Gastrocnemius medialis (tissue), 4 donors: Measurements from ENCODE around the gene KIRREL1. TPM values are rescaled to one million over a fixed set of nuclear protein-coding genes. Genes with fewer than 3 reads are reported as not detected.

Source experiments
- ATAC-seq, 2 donors: fragments of 150-250 bp; one replicate each; pipeline ENCODE4 v1.9.1; 2016
- DNase-seq, 2 donors: peaks; one replicate each; pipeline ENCODE4 v3.0.0-alpha.2; 2019
- H3K27ac ChIP-seq, 4 donors: fragments of 200-600 bp; sonication (generic); 1 replicate in 1 of 4; 2 replicates in 3 of 4; pipeline ENCODE4 v1.5.1; 2016 to 2018; ENCODE audit warnings: mild to moderate bottlenecking in 2 of 4, moderate library complexity in 1 of 4
- H3K27me3 ChIP-seq, 3 donors: fragments of 200-600 bp; sonication (generic) in 2 of 3; 1 replicate in 1 of 3; 2 replicates in 2 of 3; pipeline versions ENCODE4 v1.5.1 to v1.6.0; 2016 to 2019; ENCODE audit warnings: mild to moderate bottlenecking in 1 of 3, moderate library complexity in 1 of 3
- H3K36me3 ChIP-seq, 2 donors: fragments of 200-600 bp; sonication (generic) in 1 of 2; one replicate each; pipeline ENCODE4 v1.5.1; 2017 to 2018
- H3K4me1 ChIP-seq, 2 donors: fragments of 200-600 bp; sonication (generic) in 1 of 2; one replicate each; pipeline ENCODE4 v1.5.1; 2016 to 2017; ENCODE audit warnings: mild to moderate bottlenecking in 2 of 2
- H3K4me3 ChIP-seq, 4 donors: fragments of 200-600 bp; sonication (generic) in 3 of 4; 1 replicate in 1 of 4; 2 replicates in 3 of 4; pipeline ENCODE4 v1.5.1; 2016 to 2019; ENCODE audit warnings: mild to moderate bottlenecking in 2 of 4
- H3K9me3 ChIP-seq, 3 donors: fragments of 200-600 bp; sonication (generic) in 2 of 3; 1 replicate in 1 of 3; 2 replicates in 2 of 3; pipeline ENCODE4 v1.5.1; 2016 to 2019
- POLR2A ChIP-seq, 2 donors: fragments of 450-650 bp; IDR thresholded peaks; one replicate each; pipeline ENCODE4 v1.6.1; 2017; ENCODE audit warnings: antibody characterized with exemption in 2 of 2, mild to moderate bottlenecking in 2 of 2, moderate library complexity in 2 of 2
- in situ Hi-C, 4 donors: fragments of 200-750 bp; cut with MboI; loops; one replicate each; pipeline versions ENCODE4 v1.15.0 to v1.8.0; 2017; ENCODE audit warnings: low sequenced_read_pairs in 4 of 4
- intact Hi-C: fragments of 100-400 bp; cut with DNase I; formaldehyde crosslinking; loops from one replicate; pipeline ENCODE4 v1.15.1; 2023; ENCODE audit warnings: low total_unique reads
- total RNA-seq, 4 donors: library from RNA; depleted of rRNA; stranded (reverse); fragments of >200 nt; gene quantifications; one replicate each; pipeline versions ENCODE4 v1.1.0 to v1.2.3, GENCODE V29; 2016
- TF ChIP-seq, protein P1 (sequence below), 5 experiments: fragments of 450-650 bp in 3 of 5; fragments of 200-600 bp in 2 of 5; sonication (generic) in 2 of 5; IDR thresholded peaks in 4 of 5; conservative IDR thresholded peaks in 1 of 5; 1 replicate in 4 of 5; 2 replicates in 1 of 5; pipeline ENCODE4 v1.5.1; 2016 to 2019; ENCODE audit warnings: antibody characterized with exemption in 5 of 5, mild to moderate bottlenecking in 3 of 5, moderate library complexity in 3 of 5

KIRREL1 gene
- total RNA-seq, 4 donors from 2014 or later = 2.8 to 15.1 (median 6.6) TPM

DNA sequence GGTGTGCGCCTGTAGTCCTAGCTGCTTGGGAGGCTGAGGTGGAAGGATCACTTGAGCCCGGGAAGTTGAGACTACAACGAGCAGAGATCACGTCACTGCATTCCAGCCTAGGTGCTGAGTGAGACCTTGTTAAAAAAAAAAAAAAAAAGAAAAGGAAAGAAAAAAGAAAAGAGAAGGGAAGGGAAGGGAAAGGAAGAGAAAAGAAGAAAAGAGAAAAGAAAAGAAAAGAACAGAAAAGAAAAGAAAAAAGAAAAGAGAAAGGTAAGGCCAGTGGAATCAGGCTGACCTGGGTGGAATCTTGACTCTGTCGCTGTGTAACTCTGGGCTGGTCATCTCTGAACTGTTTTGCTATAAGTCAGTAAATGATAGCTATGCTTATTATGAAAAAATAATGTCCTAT is 33.7 kb upstream of the KIRREL1 start:
- intact Hi-C loops = loop anchor here (10.0 kb wide), 1 partner anchor 1035 kb away; no protein-coding TSS in a partner anchor
- H3K36me3 ChIP-seq = no peaks in the 10 kb centered on the region
- no peaks in the 10 kb centered on the region for H3K4me1 ChIP-seq
- no peaks in the 10 kb centered on the region for H3K9me3 ChIP-seq
- ATAC-seq (no peak), DNase-seq (no peak)
- H3K27me3 ChIP-seq = peaks cover 0 to 8% (median 8%) of the 10 kb centered on the region in 3 donors
- no peak for TF ChIP-seq POLR2A (IDR thresholded peaks at IDR 0.05)
- TF ChIP-seq, protein P1, sequence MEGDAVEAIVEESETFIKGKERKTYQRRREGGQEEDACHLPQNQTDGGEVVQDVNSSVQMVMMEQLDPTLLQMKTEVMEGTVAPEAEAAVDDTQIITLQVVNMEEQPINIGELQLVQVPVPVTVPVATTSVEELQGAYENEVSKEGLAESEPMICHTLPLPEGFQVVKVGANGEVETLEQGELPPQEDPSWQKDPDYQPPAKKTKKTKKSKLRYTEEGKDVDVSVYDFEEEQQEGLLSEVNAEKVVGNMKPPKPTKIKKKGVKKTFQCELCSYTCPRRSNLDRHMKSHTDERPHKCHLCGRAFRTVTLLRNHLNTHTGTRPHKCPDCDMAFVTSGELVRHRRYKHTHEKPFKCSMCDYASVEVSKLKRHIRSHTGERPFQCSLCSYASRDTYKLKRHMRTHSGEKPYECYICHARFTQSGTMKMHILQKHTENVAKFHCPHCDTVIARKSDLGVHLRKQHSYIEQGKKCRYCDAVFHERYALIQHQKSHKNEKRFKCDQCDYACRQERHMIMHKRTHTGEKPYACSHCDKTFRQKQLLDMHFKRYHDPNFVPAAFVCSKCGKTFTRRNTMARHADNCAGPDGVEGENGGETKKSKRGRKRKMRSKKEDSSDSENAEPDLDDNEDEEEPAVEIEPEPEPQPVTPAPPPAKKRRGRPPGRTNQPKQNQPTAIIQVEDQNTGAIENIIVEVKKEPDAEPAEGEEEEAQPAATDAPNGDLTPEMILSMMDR (IDR thresholded peaks at IDR 0.05 in 4 of 5, conservative IDR thresholded peaks at IDR 0.05 in 1 of 5) = no peak
- no peak overlapping the region for H3K27ac ChIP-seq
- H3K4me3 ChIP-seq = no peak overlapping the region
- in situ Hi-C loops = loop anchor here (5.0 to 25.0 kb wide), 6 partner anchors 135 to 1035 kb away; a partner anchor contains a TSS

DNA sequence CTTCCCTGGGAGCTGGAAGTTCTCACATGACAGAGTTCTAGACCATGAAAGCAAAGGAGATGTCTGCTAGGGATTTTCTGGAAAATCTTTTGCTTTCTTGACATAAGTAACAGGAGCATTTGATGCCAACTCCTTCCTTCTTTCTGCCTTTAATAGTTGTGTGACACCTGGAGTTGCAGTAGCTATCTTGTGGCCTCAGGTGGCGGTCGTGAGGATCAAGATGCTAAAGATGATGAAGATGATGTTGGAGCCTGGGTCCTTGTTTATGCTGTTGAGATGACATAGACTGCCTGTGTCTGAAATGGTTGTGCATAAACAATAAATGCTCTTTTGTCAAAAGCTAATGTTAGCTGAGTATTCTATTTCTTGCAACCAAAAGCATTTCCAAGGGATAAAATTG is 32.7 kb upstream of the KIRREL1 start:
- H3K36me3 ChIP-seq = no peaks in the 10 kb centered on the region
- ATAC-seq (no peak), DNase-seq (no peak)
- no peak overlapping the region for H3K4me3 ChIP-seq
- in situ Hi-C loops = loop anchor here (5.0 to 25.0 kb wide), 6 partner anchors 134 to 1034 kb away; a partner anchor contains a TSS
- intact Hi-C loops = loop anchor here (10.0 kb wide), 1 partner anchor 1034 kb away; no protein-coding TSS in a partner anchor
- H3K27ac ChIP-seq = no peak overlapping the region
- TF ChIP-seq, protein P1 (IDR thresholded peaks at IDR 0.05 in 4 of 5, conservative IDR thresholded peaks at IDR 0.05 in 1 of 5) = no peak
- TF ChIP-seq POLR2A (IDR thresholded peaks at IDR 0.05) = no peak
- H3K27me3 ChIP-seq = peaks cover 0 to 8% (median 8%) of the 10 kb centered on the region in 3 donors
- no peaks in the 10 kb centered on the region for H3K9me3 ChIP-seq
- H3K4me1 ChIP-seq = no peaks in the 10 kb centered on the region

DNA sequence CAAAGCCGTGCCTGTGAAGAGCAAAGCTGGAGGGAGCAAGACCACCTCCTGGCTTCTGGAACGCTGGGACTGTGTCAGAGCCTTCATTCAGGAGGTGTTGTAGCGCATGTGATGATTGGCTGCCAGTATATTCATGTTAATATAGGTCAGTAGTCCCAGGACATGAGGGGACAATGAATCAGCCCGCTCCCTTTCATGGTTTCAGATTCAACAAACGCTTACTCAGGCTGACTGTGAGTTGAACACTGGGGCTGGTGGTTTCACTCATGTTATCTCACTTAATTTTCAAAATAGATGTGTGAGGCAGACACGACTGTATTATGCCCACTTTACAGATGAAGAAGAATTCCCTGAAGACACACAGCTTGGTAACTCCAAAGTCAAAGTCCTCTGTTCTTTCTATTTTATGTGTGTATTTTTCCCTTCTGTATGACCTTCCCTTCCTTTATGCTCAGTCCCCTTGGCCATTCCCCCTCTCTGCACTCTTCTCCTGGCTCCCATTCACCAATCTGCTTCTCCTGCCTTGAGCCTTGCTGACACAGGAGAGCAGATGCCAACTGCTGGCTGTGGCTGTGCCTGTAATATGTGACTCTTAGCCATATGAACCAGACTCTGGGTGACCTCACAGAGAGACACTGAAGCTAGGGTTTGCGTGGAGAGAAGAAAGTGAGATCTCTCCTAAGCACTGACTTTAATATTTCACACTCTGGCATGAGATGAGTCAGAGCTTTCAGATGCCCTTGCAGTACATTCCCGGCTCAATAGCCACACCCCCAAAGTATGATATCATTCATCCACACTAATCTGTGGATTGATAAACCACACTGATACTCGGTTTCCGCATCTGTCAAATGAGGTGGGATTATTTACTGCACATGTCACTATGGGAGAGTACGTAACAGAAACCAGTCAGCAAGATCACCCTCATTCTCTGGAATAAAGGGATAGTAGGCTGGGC is 31.4 kb upstream of the KIRREL1 start:
- H3K27me3 ChIP-seq = peaks cover 0 to 8% (median 8%) of the 10 kb centered on the region in 3 donors
- intact Hi-C loops (loop anchor here (10.0 kb wide), 1 partner anchor 1033 kb away; no protein-coding TSS in a partner anchor), in situ Hi-C loops (loop anchor here (5.0 to 25.0 kb wide), 6 partner anchors 133 to 1033 kb away; a partner anchor contains a TSS)
- no peaks in the 10 kb centered on the region for H3K9me3 ChIP-seq
- no peak overlapping the region for H3K27ac ChIP-seq
- H3K4me3 ChIP-seq = no peak overlapping the region
- H3K36me3 ChIP-seq = no peaks in the 10 kb centered on the region
- DNase-seq = no peak
- ATAC-seq = no peak
- H3K4me1 ChIP-seq = no peaks in the 10 kb centered on the region
- no peak for TF ChIP-seq POLR2A (IDR thresholded peaks at IDR 0.05)

DNA sequence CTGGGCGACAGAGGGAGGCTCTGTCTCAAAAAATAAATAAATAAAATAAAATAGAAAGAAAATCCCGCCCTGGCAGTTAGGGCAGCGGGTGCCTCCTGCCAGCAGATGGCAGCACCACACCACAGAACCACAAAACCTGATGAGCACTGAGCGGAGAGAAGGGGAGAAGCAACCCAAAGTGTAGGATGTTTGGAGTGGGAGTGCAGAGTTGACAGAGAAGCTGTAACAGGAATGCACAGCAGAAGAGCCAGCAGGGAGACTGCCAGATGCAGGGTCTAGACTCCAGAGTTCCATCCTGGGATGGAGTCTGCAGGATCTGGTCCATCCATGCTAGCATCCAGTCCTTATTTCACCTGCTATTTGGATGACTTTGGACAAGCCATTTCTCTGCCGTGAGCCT is 29.7 kb upstream of the KIRREL1 start:
- in situ Hi-C loops = loop anchor here (5.0 to 25.0 kb wide), 6 partner anchors 131 to 1031 kb away; a partner anchor contains a TSS
- H3K4me1 ChIP-seq = peaks cover 0 to under 1% of the 10 kb centered on the region in 2 donors
- no peak for TF ChIP-seq POLR2A (IDR thresholded peaks at IDR 0.05)
- TF ChIP-seq, protein P1 (IDR thresholded peaks at IDR 0.05 in 4 of 5, conservative IDR thresholded peaks at IDR 0.05 in 1 of 5) = peak; percentile 38 to 87 (median 78)
- intact Hi-C loops = loop anchor here (1.0 to 10.0 kb wide), 2 partner anchors 162 to 1031 kb away; no protein-coding TSS in a partner anchor
- DNase-seq = peak; percentile 4 to 23
- H3K36me3 ChIP-seq = no peaks in the 10 kb centered on the region
- H3K9me3 ChIP-seq = no peaks in the 10 kb centered on the region
- peak; percentile 44 to 54 for ATAC-seq
- H3K27ac ChIP-seq = no peak overlapping the region
- H3K27me3 ChIP-seq = peaks cover 0 to 8% (median 8%) of the 10 kb centered on the region in 3 donors
- no peak overlapping the region for H3K4me3 ChIP-seq

DNA sequence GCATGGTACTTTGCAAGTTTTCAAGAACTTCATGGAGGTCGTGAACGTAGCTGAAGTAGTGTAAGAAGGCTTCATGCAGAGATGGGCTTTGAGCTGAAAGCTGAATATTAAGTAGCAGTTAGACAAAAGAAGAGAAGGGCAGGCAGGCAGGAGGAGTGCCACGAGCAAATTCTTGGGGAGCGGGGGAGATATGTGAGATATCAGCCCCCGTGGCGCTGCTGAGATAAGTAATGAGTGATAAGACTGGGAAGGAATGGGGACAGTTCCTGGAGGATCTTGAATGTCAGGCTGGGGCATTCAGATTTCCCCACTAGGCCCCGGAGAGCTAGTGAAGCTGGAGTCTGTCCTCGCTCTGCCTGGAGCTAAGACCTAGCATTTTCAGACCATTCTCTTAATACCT is 27.9 kb upstream of the KIRREL1 start:
- intact Hi-C loops (loop anchor here (10.0 kb wide), 1 partner anchor 1029 kb away; no protein-coding TSS in a partner anchor), in situ Hi-C loops (loop anchor here in 2 of 4 donors (10.0 to 25.0 kb wide), 4 partner anchors 129 to 1029 kb away; a partner anchor contains a TSS)
- DNase-seq = no peak
- TF ChIP-seq, protein P1 (IDR thresholded peaks at IDR 0.05 in 4 of 5, conservative IDR thresholded peaks at IDR 0.05 in 1 of 5) = no peak
- no peak for TF ChIP-seq POLR2A (IDR thresholded peaks at IDR 0.05)
- H3K4me3 ChIP-seq = no peak overlapping the region
- peaks cover 0 to 5% (median 0%) of the 10 kb centered on the region in 3 donors for H3K27me3 ChIP-seq
- no peak for ATAC-seq
- peaks cover 2 to 7% of the 10 kb centered on the region in 2 donors for H3K4me1 ChIP-seq
- H3K9me3 ChIP-seq = no peaks in the 10 kb centered on the region
- no peaks in the 10 kb centered on the region for H3K36me3 ChIP-seq
- H3K27ac ChIP-seq = no peak overlapping the region
